HG03095 (cell line): ENCODE results near the gene CELF6.
A peak's percentile ranks its signal among the peaks of the same experiment; 100 is the strongest.

ENCODE experiments used
- ATAC-seq: cut with Tn5 transposase; IDR thresholded peaks from one replicate; pipeline ENCODE4 v1.9.1; 2021; ENCODE audit warnings: moderate library complexity; ENCODE audit not compliant: unreplicated experiment

Gene CELF6

GRCh38 chr15:72272997-72273352 lies 47.0 kb downstream of the CELF6 start:
- ATAC-seq, result peak; percentile 2

- peak; percentile 89 for ATAC-seq
These were observed 47.6 kb downstream of the CELF6 start, which contains the start of gene PARP6 for GRCh38 chr15:72272213-72272996. Gene PARP6, minus strand, starts transcription at chr15:72272554. Its CDS starts 5,077 bp downstream, at chr15:72267477.

GRCh38 chr15:72271895-72272212 lies 48.1 kb downstream of the CELF6 start:
- ATAC-seq, result no peak

- ATAC-seq, result no peak
These were observed 48.7 kb downstream of the CELF6 start for GRCh38 chr15:72271221-72271620.

- ATAC-seq, result no peak
These were observed 50.2 kb downstream of the CELF6 start for GRCh38 chr15:72269739-72270138.

- ATAC-seq, result no peak
These were observed 54.9 kb downstream of the CELF6 start for GRCh38 chr15:72265031-72265430.

- ATAC-seq, result no peak
These were observed 67.2 kb downstream of the CELF6 start for GRCh38 chr15:72252663-72253299.

GRCh38 chr15:72249142-72249810 lies 70.7 kb downstream of the CELF6 start:
- ATAC-seq, result no peak

GRCh38 chr15:72248514-72248913 lies 71.4 kb downstream of the CELF6 start:
- no peak for ATAC-seq

GRCh38 chr15:72242775-72243370 lies 77.1 kb downstream of the CELF6 start:
- no peak for ATAC-seq

- no peak for ATAC-seq
These were observed 80.3 kb downstream of the CELF6 start for GRCh38 chr15:72239652-72240051.

- no peak for ATAC-seq
These were observed 81.4 kb downstream of the CELF6 start for GRCh38 chr15:72238586-72238985.

GRCh38 chr15:72237853-72238224 lies 82.1 kb downstream of the CELF6 start:
- ATAC-seq, result no peak

- ATAC-seq, result peak; percentile 67
These were observed 82.7 kb downstream of the CELF6 start for GRCh38 chr15:72237029-72237852.

GRCh38 chr15:72236381-72237003 lies 83.5 kb downstream of the CELF6 start:
- ATAC-seq, result no peak

- ATAC-seq, result no peak
These were observed 84.7 kb downstream of the CELF6 start for GRCh38 chr15:72235298-72235697.
